HCT116 (cell line): ENCODE data around the gene C22orf39. TPM values are rescaled to one million over a fixed set of nuclear protein-coding genes. Genes with fewer than 3 reads are reported as not detected.

Experiments used
- ATAC-seq: fragments of 200-7000 bp; cut with Tn5 transposase; 2 replicates; pipeline ENCODE4 v1.9.1; 2020; ENCODE audit warnings: mild to moderate bottlenecking, moderate library complexity
- BruUV-seq: library from RNA; stranded (reverse); fragments of 400-500 nt; replicated peaks from 2 replicates; lab custom pipeline; 2021; lab: Mats Ljungman, UMichigan
- CTCF ChIA-PET: fragments of 300-600 bp; sonication (Branson Sonifier 250); formaldehyde crosslinking; loops from one replicate; lab custom pipeline; 2021; ENCODE audit warnings: antibody characterized with exemption; lab: Charles Lee
- POLR2A ChIA-PET: fragments of 300-600, 350-600 bp; sonication (Branson Sonifier 250); formaldehyde crosslinking; loops from one replicate; lab custom pipeline; 2021; ENCODE audit warnings: antibody characterized with exemption; lab: Charles Lee
- RAD21 ChIA-PET, 2 experiments: fragments of 300-600 bp; sonication (Branson Sonifier 250); formaldehyde crosslinking; loops; one replicate each; lab custom pipeline; 2023; ENCODE audit warnings: low total read pairs in 2 of 2; ENCODE audit not compliant: uncharacterized antibody in 2 of 2, unreplicated experiment in 2 of 2, low non-redundant PET in 1 of 2; lab: Charles Lee
- DNase-seq: peaks from one replicate; pipeline ENCODE4 v3.0.0-alpha.2; 2010; ENCODE audit warnings: low read depth, low spot score
- H2AFZ ChIP-seq: fragments of 200-600 bp; shearing (Covaris generic), sonication (generic); 2 replicates; pipeline ENCODE4 v1.6.1; 2017; ENCODE audit warnings: low read depth, mixed run types, mixed read lengths, antibody characterized with exemption, low read length; ENCODE audit not compliant: poor library complexity, severe bottlenecking
- H3K27ac ChIP-seq: 2 replicates; pipeline ENCODE4 v1.5.1; 2012; ENCODE audit warnings: low read depth, low read length
- H3K27me3 ChIP-seq: fragments of 200-600 bp; sonication (generic); 2 replicates; pipeline ENCODE4 v1.6.1; 2016; ENCODE audit warnings: mixed run types, low read length, mixed read lengths; ENCODE audit not compliant: insufficient read depth
- H3K36me3 ChIP-seq, 2 experiments: fragments of 200-500 bp in 1 of 2; fragments of 200-600 bp in 1 of 2; sonication (Bioruptor generic) in 1 of 2; sonication (generic) in 1 of 2; 2 replicates each; pipeline versions ENCODE4 v1.5.1 to v1.6.1; 2014 to 2016; ENCODE audit warnings: low read length in 2 of 2, inconsistent platforms in 1 of 2, mixed read lengths in 1 of 2, mixed run types in 1 of 2; ENCODE audit not compliant: insufficient read depth in 2 of 2, control insufficient read depth in 1 of 2
- H3K4me1 ChIP-seq, 2 experiments: fragments of 200-600 bp in 1 of 2; sonication (generic) in 1 of 2; 2 replicates each; pipeline versions ENCODE4 v1.5.1 to v1.6.1; 2012 to 2017; ENCODE audit warnings: low read length in 2 of 2, inconsistent platforms in 1 of 2, mild to moderate bottlenecking in 1 of 2, mixed read lengths in 1 of 2, mixed run types in 1 of 2, moderate library complexity in 1 of 2; ENCODE audit not compliant: insufficient read depth in 2 of 2, control insufficient read depth in 1 of 2
- H3K4me2 ChIP-seq: fragments of 200-600 bp; sonication (generic); 2 replicates; pipeline ENCODE4 v1.6.1; 2017; ENCODE audit warnings: mixed run types, low read length, mixed read lengths
- H3K4me3 ChIP-seq, 2 experiments: fragments of 200-600 bp in 1 of 2; sonication (generic) in 1 of 2; replicated peaks in 1 of 2; 2 replicates each; pipeline ENCODE4 v1.5.1; 2011 to 2016; ENCODE audit warnings: low read length in 2 of 2, control low read depth in 1 of 2, low read depth in 1 of 2, mild to moderate bottlenecking in 1 of 2, mixed read lengths in 1 of 2, mixed run types in 1 of 2
- H3K79me2 ChIP-seq: fragments of 200-600 bp; sonication (generic); 2 replicates; pipeline ENCODE4 v1.6.1; 2017; ENCODE audit warnings: mild to moderate bottlenecking, mixed run types, low read length, moderate library complexity, mixed read lengths; ENCODE audit not compliant: insufficient read depth
- H3K9ac ChIP-seq: fragments of 200-600 bp; sonication (generic); 2 replicates; pipeline ENCODE4 v1.6.1; 2016; ENCODE audit warnings: low read length, mixed read lengths
- H3K9me2 ChIP-seq: fragments of 200-600 bp; sonication (generic), shearing (Covaris generic); 2 replicates; pipeline ENCODE4 v1.6.1; 2017; ENCODE audit warnings: mixed run types, mild to moderate bottlenecking, moderate library complexity; ENCODE audit not compliant: insufficient read depth
- H3K9me3 ChIP-seq, 2 experiments: fragments of 200-500 bp in 1 of 2; fragments of 200-600 bp in 1 of 2; sonication (Bioruptor generic) in 1 of 2; sonication (generic) in 1 of 2; 2 replicates each; pipeline ENCODE4 v1.6.1; 2014 to 2017; ENCODE audit warnings: low read length in 2 of 2, mixed read lengths in 2 of 2, inconsistent platforms in 1 of 2, low read depth in 1 of 2, mild to moderate bottlenecking in 1 of 2, mixed run types in 1 of 2, moderate library complexity in 1 of 2; ENCODE audit not compliant: control insufficient read depth in 1 of 2, insufficient read depth in 1 of 2
- H4K20me1 ChIP-seq: fragments of 200-600 bp; sonication (generic), shearing (Covaris generic); 2 replicates; pipeline ENCODE4 v1.6.1; 2017; ENCODE audit warnings: mixed run types, mild to moderate bottlenecking, moderate library complexity; ENCODE audit not compliant: insufficient read depth
- ELF1 ChIP-seq: IDR thresholded peaks from 2 replicates; pipeline ENCODE4 v1.6.1; 2012; ENCODE audit warnings: low read depth, borderline replicate concordance
- EZH2 ChIP-seq: fragments of 200-600 bp; sonication (generic); IDR thresholded peaks from 2 replicates; pipeline ENCODE4 v1.6.1; 2017; ENCODE audit warnings: antibody characterized with exemption, mixed run types
- SP1 ChIP-seq: IDR thresholded peaks from 2 replicates; pipeline ENCODE4 v1.6.1; 2012; ENCODE audit warnings: low read depth
- SRF ChIP-seq: IDR thresholded peaks from 2 replicates; pipeline ENCODE4 v1.6.1; 2012; ENCODE audit warnings: low read depth
- TCF7L2 ChIP-seq: IDR thresholded peaks from 2 replicates; pipeline ENCODE4 v1.7.0; 2011; ENCODE audit warnings: borderline replicate concordance, inconsistent platforms; ENCODE audit not compliant: insufficient read depth, insufficient read length; ENCODE audit errors: extremely low read depth
- ZFX ChIP-seq: fragments of 450-650 bp; IDR thresholded peaks from 2 replicates; pipeline ENCODE4 v1.6.1; 2017
- intact Hi-C: fragments of 100-400 bp; cut with micrococcal nuclease; formaldehyde crosslinking; loops from 2 replicates; pipeline ENCODE4 v1.10.0; 2022
- total RNA-seq: library from RNA; stranded (reverse); gene quantifications from one replicate; pipeline ENCODE4 v1.2.1, GENCODE V29; 2021; ENCODE audit not compliant: unreplicated experiment
- TF ChIP-seq, protein P1 (sequence below): IDR thresholded peaks from 2 replicates; pipeline ENCODE4 v1.6.1; 2011; ENCODE audit warnings: mild to moderate bottlenecking, low read length, moderate library complexity; ENCODE audit not compliant: insufficient replicate concordance; ENCODE audit errors: extremely low read depth

C22orf39 gene
- total RNA-seq, 1 experiment from 2014 or later = 17.7 TPM

GRCh38 chr22:19450363-19451175, 3.1 kb upstream of the C22orf39 start:
- no peak overlapping the region for H3K9ac ChIP-seq
- no peak overlapping the region for H2AFZ ChIP-seq
- TF ChIP-seq ZFX (no peak), SP1 (no peak), TCF7L2 (no peak), SRF (no peak), EZH2 (no peak), ELF1 (no peak)
- TF ChIP-seq, protein P1, sequence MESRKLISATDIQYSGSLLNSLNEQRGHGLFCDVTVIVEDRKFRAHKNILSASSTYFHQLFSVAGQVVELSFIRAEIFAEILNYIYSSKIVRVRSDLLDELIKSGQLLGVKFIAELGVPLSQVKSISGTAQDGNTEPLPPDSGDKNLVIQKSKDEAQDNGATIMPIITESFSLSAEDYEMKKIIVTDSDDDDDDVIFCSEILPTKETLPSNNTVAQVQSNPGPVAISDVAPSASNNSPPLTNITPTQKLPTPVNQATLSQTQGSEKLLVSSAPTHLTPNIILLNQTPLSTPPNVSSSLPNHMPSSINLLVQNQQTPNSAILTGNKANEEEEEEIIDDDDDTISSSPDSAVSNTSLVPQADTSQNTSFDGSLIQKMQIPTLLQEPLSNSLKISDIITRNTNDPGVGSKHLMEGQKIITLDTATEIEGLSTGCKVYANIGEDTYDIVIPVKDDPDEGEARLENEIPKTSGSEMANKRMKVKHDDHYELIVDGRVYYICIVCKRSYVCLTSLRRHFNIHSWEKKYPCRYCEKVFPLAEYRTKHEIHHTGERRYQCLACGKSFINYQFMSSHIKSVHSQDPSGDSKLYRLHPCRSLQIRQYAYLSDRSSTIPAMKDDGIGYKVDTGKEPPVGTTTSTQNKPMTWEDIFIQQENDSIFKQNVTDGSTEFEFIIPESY = no peak
- ChIA-PET CTCF (no interaction called here), POLR2A (no interaction called here), RAD21 (no interaction called here)
- peaks cover 33 to 40% of the 10 kb centered on the region in 2 experiments for H3K36me3 ChIP-seq
- ATAC-seq (no peak), DNase-seq (no peak)
- H3K4me1 ChIP-seq = peaks cover 15 to 16% of the 10 kb centered on the region in 2 experiments
- no peaks in the 10 kb centered on the region for H3K9me2 ChIP-seq
- H3K9me3 ChIP-seq = no peaks in the 10 kb centered on the region
- peaks cover 19% of the 10 kb centered on the region for H3K79me2 ChIP-seq
- H4K20me1 ChIP-seq = no peaks in the 10 kb centered on the region
- H3K4me3 ChIP-seq = no peak overlapping the region
- H3K4me2 ChIP-seq = no peak overlapping the region
- intact Hi-C loops = no loop called here
- BruUV-seq = no TSS peak
- H3K27ac ChIP-seq = no peak overlapping the region
- H3K27me3 ChIP-seq = no peaks in the 10 kb centered on the region
